NCI-H345 treated with DMSO at 0.1 percent for 48 hours (cell line): ENCODE measurements around the gene RNF138.
"Not testable (repeated sequence)": the region's sequence is repeated elsewhere in the genome, so short reads cannot be mapped to it uniquely, and the experiment has no call there.

Experiments
- DNase-seq: peaks from one replicate; lab custom pipeline; 2025; ENCODE audit not compliant: unreplicated experiment; lab: John Stamatoyannopoulos, UW

Gene RNF138

GRCh38 chr18:32091724-32092421, at the start of gene RNF138:
RNF138 (plus strand) TSS chr18:32091874; CDS start chr18:32092777, 903 bp downstream.
- DNase-seq = peak; percentile 66

- no peak for DNase-seq
Observed at GRCh38 chr18:32042337-32042736, 49.3 kb upstream of the RNF138 start.

- DNase-seq = no peak
Observed at GRCh38 chr18:32048507-32049091, 43.1 kb upstream of the RNF138 start.

DNA sequence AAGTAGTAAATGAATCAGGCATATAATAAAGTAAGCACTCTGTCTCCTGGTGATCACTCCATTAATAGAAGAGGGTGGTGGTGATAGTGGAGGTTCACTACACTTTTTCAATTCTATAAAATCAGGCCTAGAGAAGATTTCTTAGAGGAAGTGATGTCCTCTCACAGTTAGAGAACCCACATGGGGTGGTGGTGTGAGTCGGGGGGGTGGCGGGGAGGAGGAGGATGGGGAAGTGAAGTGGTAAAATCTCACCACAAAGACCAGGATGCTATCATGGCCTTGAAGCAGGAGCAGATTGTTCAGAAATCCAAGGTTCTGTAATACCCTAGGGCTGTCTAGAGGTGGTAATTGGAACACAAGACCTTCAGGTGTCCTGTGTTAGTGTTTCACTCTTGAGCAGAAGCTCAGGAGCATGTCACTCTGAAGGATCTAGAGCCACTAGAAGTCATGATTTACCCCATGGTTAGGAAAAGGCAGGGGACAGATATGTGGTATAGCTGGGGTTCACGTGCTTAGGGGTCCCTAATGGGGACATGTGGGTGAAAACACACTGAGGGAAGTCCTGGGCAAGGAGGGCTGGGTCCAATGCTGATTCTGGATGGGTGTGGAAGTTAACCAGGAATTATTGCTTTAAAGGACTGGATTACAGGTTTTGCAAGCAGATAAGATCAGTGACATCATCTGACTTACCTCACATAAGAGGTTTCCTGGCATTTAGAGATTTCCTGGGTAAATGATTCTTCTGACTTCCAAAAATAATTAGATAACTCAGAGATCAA, 42.1 kb upstream of the RNF138 start:
- DNase-seq = no peak

GRCh38 chr18:32056613-32057358, 34.9 kb upstream of the RNF138 start:
- DNase-seq = no peak

GRCh38 chr18:32057624-32058165, 34.0 kb upstream of the RNF138 start:
- DNase-seq = no peak

GRCh38 chr18:32060026-32060425, 31.6 kb upstream of the RNF138 start:
- DNase-seq = no peak

- no peak for DNase-seq
Observed at GRCh38 chr18:32067375-32068167, 24.1 kb upstream of the RNF138 start.

- no peak for DNase-seq
Observed at GRCh38 chr18:32072321-32072720, 19.4 kb upstream of the RNF138 start.

DNA sequence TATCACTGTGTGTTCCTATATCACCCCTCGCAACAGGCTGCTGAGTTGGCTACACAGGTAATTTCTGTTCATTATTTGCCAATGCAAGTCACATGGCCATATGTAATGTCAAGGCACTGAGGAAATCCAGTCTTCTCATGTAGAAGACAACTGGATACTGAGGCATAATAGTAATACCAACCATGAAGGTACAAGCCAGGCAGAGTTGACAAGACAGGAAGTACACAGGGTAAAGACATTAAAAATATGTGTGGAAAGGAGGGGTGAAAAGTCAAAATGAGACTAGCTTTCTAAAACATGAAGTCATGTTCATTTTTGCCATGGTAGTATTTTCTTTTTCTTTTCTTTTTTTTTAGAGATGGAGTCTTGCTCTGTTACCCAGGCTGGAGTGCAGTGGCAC, 17.5 kb upstream of the RNF138 start:
- no peak for DNase-seq

GRCh38 chr18:32078845-32079244, 12.8 kb upstream of the RNF138 start:
- DNase-seq = no peak

- DNase-seq = no peak
Observed at GRCh38 chr18:32081881-32082280, 9.8 kb upstream of the RNF138 start.

DNA sequence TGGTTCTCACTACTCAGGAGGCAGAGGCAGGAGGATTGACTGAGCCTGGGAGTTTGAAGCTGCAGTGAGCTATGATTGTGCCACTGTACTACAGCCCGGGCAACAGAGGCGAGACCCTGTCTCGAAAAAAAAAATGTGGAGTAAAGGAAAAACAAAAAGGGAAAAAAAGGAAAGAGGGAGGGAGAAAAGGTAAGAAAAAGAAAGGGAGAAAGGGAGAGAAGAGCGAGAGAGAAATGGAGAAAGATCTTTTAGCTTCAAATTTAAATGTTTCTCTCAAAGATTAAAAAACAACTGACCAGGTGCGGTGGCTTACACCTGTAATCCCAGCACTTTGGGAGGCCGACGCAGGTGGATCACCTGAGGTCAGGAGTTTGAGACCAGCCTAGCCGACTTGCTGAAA, 7.9 kb upstream of the RNF138 start:
- DNase-seq = no peak

GRCh38 chr18:32086881-32087280, 4.8 kb upstream of the RNF138 start:
- no peak for DNase-seq

GRCh38 chr18:32090831-32091230, 843 bp upstream of the RNF138 start:
- DNase-seq = not testable (repeated sequence)

- no peak for DNase-seq
Observed at GRCh38 chr18:32091325-32091723, 350 bp upstream of the RNF138 start.

- peak; percentile 91 for DNase-seq
Observed at GRCh38 chr18:32092422-32093101, 888 bp downstream of the RNF138 start.

GRCh38 chr18:32093102-32093511, 1.4 kb downstream of the RNF138 start:
- DNase-seq = no peak

DNA sequence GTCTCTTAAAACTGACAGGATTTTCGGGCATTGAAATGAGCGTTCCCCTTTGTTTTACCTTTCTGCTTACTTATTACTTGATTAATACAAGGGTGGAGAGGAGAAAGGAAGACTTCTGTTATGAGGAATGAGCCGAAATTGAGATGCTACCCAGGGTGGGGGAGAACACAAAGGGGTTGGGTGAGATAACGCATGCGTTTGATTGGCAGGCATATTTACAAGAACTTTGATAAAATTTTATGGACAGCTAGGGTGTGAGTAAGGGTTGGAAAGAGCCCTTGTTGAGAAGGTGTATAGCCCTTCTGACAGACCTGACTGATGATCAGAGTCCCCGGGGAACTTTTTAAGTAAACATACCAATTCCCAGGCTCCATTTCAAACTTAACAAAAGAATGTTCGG, 1.8 kb downstream of the RNF138 start:
- DNase-seq = peak; percentile 48
